ENCODE measurements around the gene IP6K2.
A peak's percentile ranks its signal among the peaks of the same experiment; 100 is the strongest.

The IP6K2 gene

DNA sequence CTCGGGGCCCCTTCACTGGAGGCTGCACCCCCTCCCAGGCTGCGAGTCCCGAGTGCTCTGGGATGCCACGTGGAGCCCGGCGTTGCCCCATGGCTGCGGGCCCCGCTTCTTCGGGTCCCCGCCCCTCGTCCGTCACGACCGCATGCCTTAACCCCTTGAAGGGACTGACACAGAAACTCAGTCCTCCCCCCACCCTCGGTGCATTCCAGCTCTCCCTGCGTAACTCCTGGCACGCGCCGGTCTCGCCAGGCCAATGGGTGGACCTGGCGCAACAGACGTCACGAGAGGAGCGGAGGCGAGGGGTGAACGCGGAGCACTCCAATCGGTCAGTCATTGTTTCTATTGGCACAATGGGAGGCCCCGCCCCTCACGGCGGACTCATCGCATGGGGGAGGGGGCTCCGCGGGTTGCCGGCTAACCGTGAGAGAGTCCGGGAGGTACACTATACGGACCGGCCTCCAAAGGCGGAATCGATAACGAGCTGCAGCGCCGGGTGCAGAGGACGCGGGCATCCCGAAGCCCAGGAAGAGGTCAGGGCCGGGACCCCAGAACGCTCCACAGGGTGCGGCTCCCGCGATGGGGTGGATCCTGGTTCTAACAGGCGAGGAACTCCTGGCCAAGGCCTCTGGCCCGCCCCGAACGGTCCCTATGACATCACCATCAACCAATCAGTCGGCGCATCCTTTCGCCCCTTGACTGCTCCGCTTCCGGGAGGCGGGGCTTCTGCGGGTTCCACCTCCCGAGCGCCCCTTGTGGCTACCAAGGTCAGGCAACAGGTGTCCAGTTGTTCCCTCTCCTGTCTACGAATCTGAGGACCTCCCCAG lies 53.3 kb downstream of the IP6K2 start:
- peak; percentile 97 for DNase-seq (ENCODE audit: low spot score)

- peak; percentile 80 for DNase-seq (ENCODE audit: low spot score)
These were observed 54.1 kb downstream of the IP6K2 start, which contains the start of gene CELSR3 for GRCh38 chr3:48662753-48663488. Gene CELSR3 (minus strand): TSS chr3:48662886. CDS start chr3:48662634, 252 bp downstream.

- DNase-seq (ENCODE audit: low spot score): no peak
These were observed 54.8 kb downstream of the IP6K2 start for GRCh38 chr3:48662145-48662752.

GRCh38 chr3:48661501-48662144 lies 55.4 kb downstream of the IP6K2 start:
- peak; percentile 45 for DNase-seq (ENCODE audit: low spot score)

DNA sequence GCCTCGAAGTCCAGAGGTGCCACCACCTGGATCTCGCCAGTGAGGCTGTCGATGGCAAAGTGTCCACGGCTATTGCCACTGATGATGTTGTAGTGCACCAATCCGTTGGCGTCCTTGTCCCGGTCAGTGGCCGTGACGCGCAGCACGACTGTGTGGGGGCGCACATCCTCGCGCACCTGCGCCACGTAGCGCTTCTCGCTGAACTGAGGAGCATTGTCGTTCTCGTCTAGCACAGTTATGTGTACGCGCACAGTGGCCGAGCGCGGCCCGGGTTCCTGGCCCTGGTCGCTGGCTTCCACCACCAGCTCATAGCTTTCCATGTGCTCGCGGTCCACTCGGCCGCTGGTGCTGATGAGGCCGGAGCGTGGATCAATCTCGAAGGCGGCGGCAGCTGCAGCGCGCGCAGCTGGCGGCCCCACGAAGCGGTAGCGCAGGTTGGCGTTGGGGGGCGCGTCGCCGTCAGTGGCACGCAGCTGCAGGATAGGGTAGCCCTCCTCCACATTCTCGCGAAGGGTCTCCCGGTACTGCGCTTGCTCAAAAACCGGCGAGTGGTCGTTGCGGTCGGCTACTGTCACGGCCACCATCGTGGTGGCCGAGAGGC lies 56.1 kb downstream of the IP6K2 start:
- DNase-seq (ENCODE audit: low spot score): no peak

- no peak for DNase-seq (ENCODE audit: low spot score)
These were observed 60.2 kb downstream of the IP6K2 start for GRCh38 chr3:48656841-48657281.

DNA sequence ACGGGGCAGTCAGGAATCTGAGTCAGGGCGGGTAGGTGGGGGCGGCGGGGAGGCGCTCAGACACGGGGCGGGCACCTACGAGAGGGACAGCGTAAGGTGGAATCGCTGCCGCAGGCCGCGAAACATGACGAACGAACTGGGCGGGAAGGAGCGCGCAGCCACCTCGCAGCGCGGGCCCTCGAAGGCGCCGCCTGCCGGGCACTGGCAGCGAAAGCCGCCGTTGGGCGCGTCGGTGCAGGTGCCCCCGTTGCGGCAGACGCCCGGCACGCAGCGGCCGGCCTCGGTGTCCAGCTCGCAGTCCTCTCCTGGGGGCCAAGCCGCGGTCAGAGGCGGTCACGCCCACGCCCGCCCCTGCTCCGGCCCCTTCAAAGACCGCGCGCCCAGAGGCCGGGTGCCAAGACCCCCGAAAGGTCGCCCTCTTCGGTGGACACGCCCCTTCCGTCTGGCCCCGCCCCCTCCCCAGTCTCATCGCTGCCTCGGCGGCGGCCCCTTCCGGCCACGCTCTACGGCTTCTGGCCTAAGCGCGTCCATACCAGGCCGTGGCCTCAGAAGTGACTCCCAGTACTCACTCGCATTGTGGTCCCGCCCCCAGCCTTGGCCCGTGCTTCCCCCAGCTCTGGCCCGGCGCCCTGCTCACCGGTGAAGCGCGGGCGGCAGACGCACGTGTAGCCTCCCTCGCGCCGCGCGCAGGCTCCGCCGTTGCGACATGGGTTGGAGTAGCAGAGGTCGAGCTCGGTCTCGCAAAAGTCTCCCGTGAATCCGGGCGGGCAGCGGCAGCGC lies 60.8 kb downstream of the IP6K2 start:
- peak; percentile 36 for DNase-seq (ENCODE audit: low spot score)

- DNase-seq (ENCODE audit: low spot score): no peak
These were observed 61.4 kb downstream of the IP6K2 start for GRCh38 chr3:48655606-48656005.

GRCh38 chr3:48655063-48655462 lies 62.0 kb downstream of the IP6K2 start:
- DNase-seq (ENCODE audit: low spot score): no peak

DNA sequence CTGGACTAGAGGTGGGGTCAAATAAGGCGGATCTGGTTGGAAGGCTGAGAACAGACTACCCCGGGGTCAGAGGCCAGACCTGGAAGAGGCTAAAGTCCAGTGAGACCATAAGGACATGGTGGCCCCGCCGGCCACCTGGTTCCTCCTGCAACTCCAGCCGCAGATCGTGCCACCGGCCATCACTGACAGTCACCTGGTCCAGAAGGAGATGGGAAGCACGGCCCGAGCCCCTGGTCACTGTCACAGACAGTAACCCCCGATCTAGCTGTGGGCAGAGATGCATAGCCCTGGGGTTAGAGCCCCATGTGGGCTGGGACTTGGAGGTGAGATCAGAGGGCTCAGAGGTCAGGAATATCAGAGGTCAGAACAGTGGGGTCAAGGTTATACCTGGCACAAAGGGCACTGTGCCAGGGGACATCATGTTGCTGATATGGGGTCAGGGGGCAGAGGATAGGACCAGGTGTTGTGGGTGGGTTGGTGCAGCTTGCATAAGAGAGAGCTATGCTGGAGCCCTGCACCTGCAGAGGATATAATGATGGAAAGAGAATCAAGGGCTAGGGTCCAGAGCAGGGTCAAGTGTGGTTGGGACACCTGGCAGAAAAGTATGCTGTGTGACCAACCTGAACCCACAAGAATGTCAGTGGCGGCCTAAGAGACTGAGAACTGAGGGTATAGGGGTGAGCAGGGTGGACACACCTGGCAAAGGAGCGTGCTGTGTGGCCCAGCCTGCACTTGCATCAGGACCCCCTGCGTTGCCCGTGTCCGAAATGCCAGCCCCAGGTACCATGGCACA lies 63.9 kb downstream of the IP6K2 start:
- no peak for DNase-seq (ENCODE audit: low spot score)

GRCh38 chr3:48651771-48652170 lies 65.2 kb downstream of the IP6K2 start:
- no peak for DNase-seq (ENCODE audit: low spot score)

GRCh38 chr3:48650723-48651122 lies 66.3 kb downstream of the IP6K2 start:
- DNase-seq (ENCODE audit: low spot score): no peak

DNA sequence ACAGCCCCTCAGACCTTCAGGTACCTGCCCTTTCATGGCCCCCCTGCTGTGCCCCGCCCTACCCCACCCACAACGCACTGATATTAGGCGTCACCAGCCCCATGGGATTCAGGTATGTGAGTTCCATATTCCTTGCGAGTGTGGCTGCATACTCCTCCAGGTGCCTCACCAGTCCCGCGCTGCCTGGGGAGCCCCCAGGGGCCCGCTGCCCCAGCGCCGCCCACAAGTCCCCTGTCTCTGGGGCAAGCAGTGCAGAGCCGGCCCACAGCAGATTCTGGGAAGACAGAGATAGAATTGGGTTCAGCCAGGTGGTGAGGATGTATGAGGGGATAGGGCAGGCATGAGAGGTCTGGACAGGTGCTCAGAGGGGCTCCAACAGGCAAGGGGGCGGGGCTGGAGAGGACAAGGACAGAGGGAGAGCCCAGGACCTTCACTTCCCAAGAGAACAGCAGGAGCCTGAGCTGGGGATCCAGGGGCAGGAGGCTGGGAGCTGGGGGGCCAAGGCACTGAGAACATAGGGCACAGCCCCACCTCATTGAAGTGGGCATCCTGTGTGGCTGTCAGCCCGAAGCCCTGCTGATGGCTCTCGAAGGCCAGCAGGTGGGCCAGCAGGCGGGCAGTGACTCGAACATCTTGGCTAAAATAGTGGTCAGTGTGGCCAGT lies 68.7 kb downstream of the IP6K2 start:
- no peak for DNase-seq (ENCODE audit: low spot score)

DNA sequence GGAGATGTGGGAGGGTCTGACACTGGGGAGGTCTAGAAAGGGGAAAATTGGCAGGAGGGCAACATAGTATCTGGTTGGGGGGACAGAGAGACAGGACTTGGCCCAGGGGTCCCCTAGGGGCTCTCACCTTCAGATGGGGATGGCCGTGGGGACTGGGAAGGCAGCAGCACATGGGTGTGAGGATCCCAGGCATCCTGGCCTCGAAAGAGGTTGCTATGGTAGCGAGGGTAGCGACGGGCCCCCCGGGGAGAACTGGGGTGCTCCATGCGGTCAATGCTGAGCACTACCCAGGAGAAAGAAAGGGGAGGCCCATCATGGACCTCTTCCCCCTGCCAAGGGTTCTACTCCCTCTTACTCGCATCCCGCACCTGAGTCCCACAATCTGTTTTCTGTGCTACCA lies 69.3 kb downstream of the IP6K2 start:
- no peak for DNase-seq (ENCODE audit: low spot score)

DNA sequence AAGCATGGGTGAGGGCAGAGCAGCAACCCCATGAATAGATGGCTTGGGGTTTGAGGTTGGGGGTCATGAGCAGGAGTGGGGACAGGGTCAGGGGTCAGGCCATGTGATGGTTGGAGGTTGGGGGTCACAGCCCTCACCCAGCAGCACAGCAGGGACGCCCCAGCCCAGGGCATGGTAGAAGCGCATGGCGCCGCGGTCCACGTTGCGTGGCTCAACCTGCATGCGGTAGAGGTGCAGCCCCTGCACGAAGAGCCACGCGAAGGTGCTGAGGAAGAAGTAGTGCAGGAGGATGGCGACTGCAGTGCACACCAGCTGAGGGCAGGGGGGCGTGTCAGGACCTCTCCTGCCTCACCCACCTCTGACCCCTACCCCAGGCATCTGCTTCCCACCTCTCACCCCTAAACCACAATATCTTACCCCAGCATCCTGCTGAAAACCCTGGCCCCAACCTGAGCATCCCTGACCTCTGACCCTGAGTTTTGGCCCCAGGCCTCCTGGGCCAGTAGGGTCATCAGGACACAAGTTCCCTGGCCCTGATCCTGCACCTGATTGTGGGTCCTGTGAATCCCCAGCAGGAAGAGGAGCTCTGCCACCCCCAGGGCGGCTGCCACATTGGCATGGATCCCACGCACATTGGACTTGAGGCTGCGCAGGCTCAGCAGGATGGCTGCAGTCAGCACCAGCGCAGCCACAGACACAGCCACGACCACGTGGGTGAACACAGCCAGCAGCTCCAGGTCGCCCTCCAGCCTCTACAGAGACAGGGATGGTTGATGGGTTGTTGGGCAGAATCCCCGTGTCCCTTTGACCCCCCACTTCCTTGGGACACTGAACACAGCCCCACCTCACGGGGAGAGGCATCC lies 71.9 kb downstream of the IP6K2 start:
- no peak for DNase-seq (ENCODE audit: low spot score)

- DNase-seq (ENCODE audit: low spot score): no peak
These were observed 74.4 kb downstream of the IP6K2 start for GRCh38 chr3:48642605-48643004.

GRCh38 chr3:48641396-48641795 lies 75.6 kb downstream of the IP6K2 start:
- DNase-seq (ENCODE audit: low spot score): no peak

- no peak for DNase-seq (ENCODE audit: low spot score)
These were observed 76.9 kb downstream of the IP6K2 start for GRCh38 chr3:48639944-48640606.

All from globus pallidus (tissue), 1 donor.